Measurements from ENCODE around the gene GPC5. TPM values are rescaled to one million over a fixed set of nuclear protein-coding genes. Genes with fewer than 3 reads are reported as not detected.

The GPC5 gene
- total and polyA plus RNA-seq, 2 of the 8 experiments (the other 6 are each of a cell fraction or from before 2014, with no cell fraction given): 0.20 to 0.39 TPM

DNA sequence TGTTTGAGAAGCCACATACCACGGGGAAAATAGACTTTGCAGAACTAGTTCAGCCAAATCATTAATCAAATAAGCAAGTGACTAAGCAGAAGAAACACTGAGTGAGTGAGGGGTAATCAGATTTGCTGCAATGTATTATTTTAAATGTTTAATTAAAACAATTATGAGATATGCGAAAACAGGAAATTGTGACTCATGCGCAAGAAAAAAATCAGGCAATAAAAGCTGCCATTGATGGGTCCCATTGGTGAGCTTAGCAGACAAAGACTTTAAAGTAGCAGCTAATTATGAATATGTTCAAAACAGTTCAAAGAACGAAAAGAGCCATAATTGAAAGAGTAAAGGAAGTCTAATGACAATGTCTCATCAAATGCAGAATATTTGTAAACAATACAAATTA is 644.1 kb downstream of the GPC5 start (continued):
- TF ChIP-seq TAF1 (IDR thresholded peaks at IDR 0.05; ENCODE audit: low read depth, low read length) (no peak), KDM5A (IDR thresholded peaks at IDR 0.05; ENCODE audit: low read length) (no peak), SP2 (IDR thresholded peaks at IDR 0.05; ENCODE audit: low read length) (no peak), SIX5 (IDR thresholded peaks at IDR 0.05; ENCODE audit: low read depth, low read length) (no peak), ASH2L (IDR thresholded peaks at IDR 0.05; ENCODE audit: low read length) (no peak), SIRT6 (IDR thresholded peaks at IDR 0.05; ENCODE audit: low read length) (no peak), BRCA1 (IDR thresholded peaks at IDR 0.05; ENCODE audit: low read depth, low read length) (no peak)

Measured in H1 (cell line).